ENCODE results near the gene DNAH1. TPM values are rescaled to one million over a fixed set of nuclear protein-coding genes. Genes with fewer than 3 reads are reported as not detected.
A peak's percentile ranks its signal among the peaks of the same experiment; 100 is the strongest.

Gene DNAH1
- total and polyA plus RNA-seq, 2 donors from 2014 or later: 1.7 to 12.1 TPM

GRCh38 chr3:52439426-52440248 lies 123.5 kb downstream of the DNAH1 start:
- H3K36me3 ChIP-seq (ENCODE audit: control insufficient read depth in 2 of 3, insufficient read depth in 3 of 3, low read length in 3 of 3): no peaks in the 10 kb centered on the region
- H3K27me3 ChIP-seq (ENCODE audit: control insufficient read depth, insufficient read depth, low read length): no peaks in the 10 kb centered on the region
- H3K9ac ChIP-seq (ENCODE audit: low read length in 3 of 3): no peak overlapping the region
- no peak for FAIRE-seq
- intact Hi-C loops (cut with DNase I): no loop called here
- H3K9me3 ChIP-seq (ENCODE audit: control insufficient read depth in 2 of 3, insufficient read depth in 1 of 3, low read length in 3 of 3): no peaks in the 10 kb centered on the region
- H3K27ac ChIP-seq (ENCODE audit: low read depth in 2 of 2, low read length in 2 of 2): no peak overlapping the region
- no peak for TF ChIP-seq CTCF (IDR thresholded peaks at IDR 0.05; ENCODE audit: borderline replicate concordance, extremely low read depth, insufficient read depth)
- peaks cover 0 to 4% (median 0%) of the 10 kb centered on the region in 3 donors for H3K4me1 ChIP-seq (ENCODE audit: control insufficient read depth in 2 of 3, insufficient read depth in 2 of 3, low read depth in 1 of 3, low read length in 3 of 3)
- peak in 1 of 5 donors; percentile 55 for DNase-seq
- H3K4me3 ChIP-seq (ENCODE audit: low read length in 3 of 3): no peak overlapping the region

- H3K9ac ChIP-seq (ENCODE audit: low read length in 3 of 3): no peak overlapping the region
Observed at GRCh38 chr3:52440249-52440551, 124.1 kb downstream of the DNAH1 start.

GRCh38 chr3:52440671-52441070 lies 124.6 kb downstream of the DNAH1 start:
- no peak overlapping the region for H3K27ac ChIP-seq (ENCODE audit: low read depth in 2 of 2, low read length in 2 of 2)
- intact Hi-C loops (cut with DNase I): no loop called here
- peaks cover 0 to 11% (median 0%) of the 10 kb centered on the region in 3 donors for H3K4me1 ChIP-seq (ENCODE audit: control insufficient read depth in 2 of 3, insufficient read depth in 2 of 3, low read depth in 1 of 3, low read length in 3 of 3)
- peak in 1 of 5 donors; percentile 40 for DNase-seq
- no peak for TF ChIP-seq CTCF (IDR thresholded peaks at IDR 0.05; ENCODE audit: borderline replicate concordance, extremely low read depth, insufficient read depth)
- no peak overlapping the region for H3K9ac ChIP-seq (ENCODE audit: low read length in 3 of 3)
- H3K27me3 ChIP-seq (ENCODE audit: control insufficient read depth, insufficient read depth, low read length): no peaks in the 10 kb centered on the region
- no peaks in the 10 kb centered on the region for H3K36me3 ChIP-seq (ENCODE audit: control insufficient read depth in 2 of 3, insufficient read depth in 3 of 3, low read length in 3 of 3)
- H3K4me3 ChIP-seq (ENCODE audit: low read length in 3 of 3): no peak overlapping the region
- no peaks in the 10 kb centered on the region for H3K9me3 ChIP-seq (ENCODE audit: control insufficient read depth in 2 of 3, insufficient read depth in 1 of 3, low read length in 3 of 3)
- FAIRE-seq: no peak

More at GRCh38 chr3:52440249-52440551, 124.1 kb downstream of the DNAH1 start:
- H3K36me3 ChIP-seq (ENCODE audit: control insufficient read depth in 2 of 3, insufficient read depth in 3 of 3, low read length in 3 of 3): no peaks in the 10 kb centered on the region
- intact Hi-C loops (cut with DNase I): no loop called here
- no peak overlapping the region for H3K27ac ChIP-seq (ENCODE audit: low read depth in 2 of 2, low read length in 2 of 2)
- H3K27me3 ChIP-seq (ENCODE audit: control insufficient read depth, insufficient read depth, low read length): no peaks in the 10 kb centered on the region
- no peak overlapping the region for H3K4me3 ChIP-seq (ENCODE audit: low read length in 3 of 3)
- FAIRE-seq (no peak), DNase-seq (peak in 1 of 5 donors; percentile 39)
- peaks cover 0 to 9% (median 0%) of the 10 kb centered on the region in 3 donors for H3K4me1 ChIP-seq (ENCODE audit: control insufficient read depth in 2 of 3, insufficient read depth in 2 of 3, low read depth in 1 of 3, low read length in 3 of 3)
- TF ChIP-seq CTCF (IDR thresholded peaks at IDR 0.05; ENCODE audit: borderline replicate concordance, extremely low read depth, insufficient read depth): no peak
- no peaks in the 10 kb centered on the region for H3K9me3 ChIP-seq (ENCODE audit: control insufficient read depth in 2 of 3, insufficient read depth in 1 of 3, low read length in 3 of 3)
